ENCODE measurements around the gene IDI2.

DNA sequence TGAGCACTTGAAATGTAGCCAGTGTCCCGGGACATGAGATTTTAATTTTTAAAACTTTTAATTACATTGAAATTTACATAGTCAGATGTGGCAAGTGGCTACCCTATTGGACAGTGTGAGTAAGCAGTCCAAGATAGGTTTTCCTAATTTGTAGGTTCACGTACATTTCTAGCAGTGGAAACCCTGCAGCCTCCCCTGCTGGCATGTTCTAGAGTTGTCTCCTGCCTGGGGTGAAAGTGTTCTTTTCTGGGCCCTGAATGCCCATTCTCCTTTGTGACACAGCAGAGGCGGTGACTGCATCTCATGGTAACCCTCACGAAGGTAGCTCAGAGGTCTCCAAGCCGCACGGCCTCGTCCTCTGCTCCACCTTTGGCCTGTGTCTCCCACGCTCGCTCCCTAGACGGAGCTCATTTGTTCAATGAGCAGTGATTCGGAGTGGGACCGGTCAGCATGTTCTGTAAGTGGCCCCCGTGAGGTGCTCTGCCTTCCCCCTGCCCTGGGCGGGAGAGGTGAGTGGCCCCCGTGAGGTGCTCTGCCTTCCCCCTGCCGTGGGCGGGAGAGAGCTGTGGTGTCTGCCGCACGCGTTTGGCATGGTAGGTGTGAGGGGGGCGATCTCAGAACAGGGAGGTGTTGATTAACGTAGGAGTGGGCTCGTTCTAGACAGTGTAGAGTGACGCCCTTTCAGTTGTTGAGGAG, 48.5 kb upstream of the IDI2 start:
- TF ChIP-seq, protein P1, sequence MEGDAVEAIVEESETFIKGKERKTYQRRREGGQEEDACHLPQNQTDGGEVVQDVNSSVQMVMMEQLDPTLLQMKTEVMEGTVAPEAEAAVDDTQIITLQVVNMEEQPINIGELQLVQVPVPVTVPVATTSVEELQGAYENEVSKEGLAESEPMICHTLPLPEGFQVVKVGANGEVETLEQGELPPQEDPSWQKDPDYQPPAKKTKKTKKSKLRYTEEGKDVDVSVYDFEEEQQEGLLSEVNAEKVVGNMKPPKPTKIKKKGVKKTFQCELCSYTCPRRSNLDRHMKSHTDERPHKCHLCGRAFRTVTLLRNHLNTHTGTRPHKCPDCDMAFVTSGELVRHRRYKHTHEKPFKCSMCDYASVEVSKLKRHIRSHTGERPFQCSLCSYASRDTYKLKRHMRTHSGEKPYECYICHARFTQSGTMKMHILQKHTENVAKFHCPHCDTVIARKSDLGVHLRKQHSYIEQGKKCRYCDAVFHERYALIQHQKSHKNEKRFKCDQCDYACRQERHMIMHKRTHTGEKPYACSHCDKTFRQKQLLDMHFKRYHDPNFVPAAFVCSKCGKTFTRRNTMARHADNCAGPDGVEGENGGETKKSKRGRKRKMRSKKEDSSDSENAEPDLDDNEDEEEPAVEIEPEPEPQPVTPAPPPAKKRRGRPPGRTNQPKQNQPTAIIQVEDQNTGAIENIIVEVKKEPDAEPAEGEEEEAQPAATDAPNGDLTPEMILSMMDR (IDR thresholded peaks at IDR 0.05): no peak
- TF ChIP-seq, protein P2, sequence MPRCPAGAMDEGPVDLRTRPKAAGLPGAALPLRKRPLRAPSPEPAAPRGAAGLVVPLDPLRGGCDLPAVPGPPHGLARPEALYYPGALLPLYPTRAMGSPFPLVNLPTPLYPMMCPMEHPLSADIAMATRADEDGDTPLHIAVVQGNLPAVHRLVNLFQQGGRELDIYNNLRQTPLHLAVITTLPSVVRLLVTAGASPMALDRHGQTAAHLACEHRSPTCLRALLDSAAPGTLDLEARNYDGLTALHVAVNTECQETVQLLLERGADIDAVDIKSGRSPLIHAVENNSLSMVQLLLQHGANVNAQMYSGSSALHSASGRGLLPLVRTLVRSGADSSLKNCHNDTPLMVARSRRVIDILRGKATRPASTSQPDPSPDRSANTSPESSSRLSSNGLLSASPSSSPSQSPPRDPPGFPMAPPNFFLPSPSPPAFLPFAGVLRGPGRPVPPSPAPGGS (IDR thresholded peaks at IDR 0.05): no peak
- TF ChIP-seq EP300 (IDR thresholded peaks at IDR 0.05): no peak

Measured in A549 (cell line).